GM11168 (cell line): ENCODE data around the gene RNF31.

Experiments used
- in situ Hi-C: fragments of 300-500 bp; cut with MboI; formaldehyde crosslinking; loops from one replicate; pipeline ENCODE4 v1.12.0; 2022; ENCODE audit warnings: low sequenced_read_pairs; ENCODE audit not compliant: unreplicated experiment

RNF31 gene

DNA sequence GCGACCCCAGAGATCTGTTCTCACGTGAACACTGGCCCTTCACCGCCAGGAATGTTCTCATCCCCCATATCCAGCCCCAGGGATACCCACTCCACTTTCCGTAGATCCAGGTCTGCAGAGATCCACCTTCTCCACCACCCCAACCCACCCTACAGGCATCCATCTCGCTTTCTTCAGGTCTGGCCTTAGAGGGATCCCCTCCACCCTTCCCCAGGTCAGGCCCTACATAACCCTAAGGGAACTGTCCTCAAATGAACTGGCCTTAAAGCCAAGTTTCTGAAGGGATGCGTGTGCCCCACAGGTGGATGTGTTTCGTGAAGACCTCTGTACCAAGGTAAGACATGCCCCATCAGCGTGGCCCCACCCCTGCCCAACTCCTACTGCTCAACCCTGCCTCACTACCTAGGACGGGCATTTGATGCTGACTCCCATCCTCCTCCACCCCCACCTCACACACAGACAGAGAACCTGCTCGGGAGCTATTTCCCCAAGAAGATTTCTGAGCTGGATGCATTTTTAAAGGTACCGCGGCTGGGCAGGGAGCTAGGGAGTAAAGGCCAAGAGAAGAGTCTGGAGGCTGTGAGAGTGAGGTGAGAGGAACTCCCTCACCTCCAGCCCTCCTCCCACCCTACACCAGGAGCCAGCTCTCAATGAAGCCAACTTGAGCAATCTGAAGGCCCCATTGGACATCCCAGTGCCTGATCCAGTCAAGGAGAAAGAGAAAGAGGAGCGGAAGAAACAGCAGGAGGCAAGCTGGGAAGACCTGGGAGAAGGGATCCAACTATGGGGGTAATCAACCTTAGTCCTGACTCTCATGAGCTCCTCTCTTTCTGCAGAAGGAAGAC, 10.4 kb upstream of the RNF31 start:
- in situ Hi-C loops = no loop called here

DNA sequence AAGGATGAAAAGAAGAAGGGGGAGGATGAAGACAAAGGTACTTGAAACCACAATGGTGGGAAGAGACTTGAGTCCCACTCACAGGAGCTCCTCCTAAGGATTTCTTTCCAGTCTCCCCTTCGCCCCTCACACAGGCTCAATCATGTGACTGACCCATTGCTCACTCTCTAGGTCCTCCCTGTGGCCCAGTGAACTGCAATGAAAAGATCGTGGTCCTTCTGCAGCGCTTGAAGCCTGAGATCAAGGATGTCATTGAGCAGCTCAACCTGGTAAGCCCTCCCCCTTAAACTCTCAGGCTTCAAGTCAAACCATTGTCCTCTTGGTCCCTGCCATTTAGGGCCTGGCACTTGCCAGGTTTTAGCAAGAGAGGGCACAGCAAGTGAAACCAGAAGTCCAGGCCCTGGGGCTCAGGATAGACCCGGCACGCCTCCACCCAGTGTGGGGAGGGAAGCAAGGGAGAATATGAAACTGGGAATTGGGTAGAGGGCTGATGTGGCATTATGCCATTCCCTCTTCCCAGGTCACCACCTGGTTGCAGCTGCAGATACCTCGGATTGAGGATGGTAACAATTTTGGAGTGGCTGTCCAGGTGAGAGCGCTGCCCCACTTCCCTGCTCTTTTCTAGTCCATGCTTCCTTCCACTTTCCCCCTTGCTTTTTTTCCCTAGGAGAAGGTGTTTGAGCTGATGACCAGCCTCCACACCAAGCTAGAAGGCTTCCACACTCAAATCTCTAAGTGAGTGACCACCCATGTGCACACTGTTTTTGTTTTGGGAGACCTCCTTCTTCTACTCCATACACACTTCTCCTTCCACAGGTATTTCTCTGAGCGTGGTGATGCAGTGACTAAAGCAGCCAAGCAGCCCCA, 9.5 kb upstream of the RNF31 start:
- in situ Hi-C loops = no loop called here

- in situ Hi-C loops = no loop called here
Measured at GRCh38 chr14:24138396-24139271, 8.7 kb upstream of the RNF31 start.

GRCh38 chr14:24139272-24139934, 7.9 kb upstream of the RNF31 start:
- in situ Hi-C loops = no loop called here

DNA sequence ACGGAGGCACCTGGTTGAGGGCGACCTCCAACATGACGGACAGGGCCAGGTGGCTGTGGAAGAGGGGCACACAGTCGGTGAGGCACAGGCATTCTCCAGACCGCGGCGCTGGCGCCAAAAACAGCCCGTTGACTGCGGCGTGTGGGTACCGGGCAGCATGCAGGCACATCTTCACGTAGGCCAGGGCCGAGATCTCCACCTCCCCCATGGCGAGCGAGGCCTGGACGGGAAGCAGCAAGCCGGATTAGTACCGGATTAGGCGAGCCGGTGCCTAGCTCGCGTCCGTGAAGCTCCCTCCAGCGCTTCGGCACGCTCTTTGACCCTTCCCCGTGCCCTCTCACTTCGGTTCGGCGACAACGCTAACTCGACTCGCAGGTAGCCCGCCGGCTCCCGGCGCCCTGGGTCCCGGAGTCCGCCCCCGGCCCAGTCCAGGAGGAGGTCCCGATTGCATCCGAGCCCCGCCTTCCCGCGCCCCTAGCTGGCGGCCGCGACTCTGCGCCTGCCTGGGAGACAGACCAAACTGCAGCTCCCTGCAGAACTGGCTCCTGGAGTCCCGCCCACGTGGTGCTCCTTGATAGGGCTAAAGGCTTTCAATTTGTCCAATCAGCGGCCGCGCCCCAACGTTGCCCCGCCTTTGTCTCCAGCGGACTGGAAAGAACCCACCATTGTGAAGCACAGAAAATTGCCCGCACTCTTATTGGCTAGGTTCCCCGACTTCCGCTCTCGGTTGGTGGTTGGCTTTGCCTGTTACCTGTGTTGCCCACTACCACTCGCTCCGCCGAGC, 6.0 kb upstream of the RNF31 start, which contains the start of gene EMC9:
Gene EMC9, minus strand, starts transcription at position 495 of the 784 bp plus-strand sequence. Its CDS starts 287 bp downstream, at position 208.
- in situ Hi-C loops = no loop called here

DNA sequence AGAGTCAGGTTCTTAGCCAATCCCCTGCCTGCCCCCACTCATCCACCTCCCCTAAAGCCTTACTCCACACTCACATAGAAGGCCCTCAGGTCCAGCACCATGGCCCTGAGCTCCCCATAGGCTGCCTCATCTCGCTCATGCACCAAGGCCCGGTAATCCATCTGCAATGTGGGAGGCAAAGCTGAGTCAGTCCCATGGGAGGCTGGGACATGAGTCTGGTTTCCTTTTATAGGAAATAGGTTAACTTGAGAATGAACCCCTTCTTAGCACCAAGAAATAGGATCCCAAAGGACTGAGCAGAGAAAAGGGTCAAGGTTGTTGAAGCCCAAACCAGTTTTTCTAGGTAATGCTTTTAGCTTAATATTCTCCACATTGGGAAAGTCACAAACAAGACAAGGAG, 3.8 kb upstream of the RNF31 start:
- in situ Hi-C loops = no loop called here

- in situ Hi-C loops = no loop called here
Measured at GRCh38 chr14:24144451-24144850, 2.8 kb upstream of the RNF31 start.

- in situ Hi-C loops = no loop called here
Measured at GRCh38 chr14:24145219-24145618, 2.1 kb upstream of the RNF31 start.

GRCh38 chr14:24145690-24146452, 1.4 kb upstream of the RNF31 start:
- in situ Hi-C loops = no loop called here

GRCh38 chr14:24146453-24146977, 783 bp upstream of the RNF31 start, which contains the start of gene PSME2:
PSME2 (minus strand) TSS chr14:24146610; CDS start chr14:24146581, 29 bp downstream.
- in situ Hi-C loops = no loop called here

DNA sequence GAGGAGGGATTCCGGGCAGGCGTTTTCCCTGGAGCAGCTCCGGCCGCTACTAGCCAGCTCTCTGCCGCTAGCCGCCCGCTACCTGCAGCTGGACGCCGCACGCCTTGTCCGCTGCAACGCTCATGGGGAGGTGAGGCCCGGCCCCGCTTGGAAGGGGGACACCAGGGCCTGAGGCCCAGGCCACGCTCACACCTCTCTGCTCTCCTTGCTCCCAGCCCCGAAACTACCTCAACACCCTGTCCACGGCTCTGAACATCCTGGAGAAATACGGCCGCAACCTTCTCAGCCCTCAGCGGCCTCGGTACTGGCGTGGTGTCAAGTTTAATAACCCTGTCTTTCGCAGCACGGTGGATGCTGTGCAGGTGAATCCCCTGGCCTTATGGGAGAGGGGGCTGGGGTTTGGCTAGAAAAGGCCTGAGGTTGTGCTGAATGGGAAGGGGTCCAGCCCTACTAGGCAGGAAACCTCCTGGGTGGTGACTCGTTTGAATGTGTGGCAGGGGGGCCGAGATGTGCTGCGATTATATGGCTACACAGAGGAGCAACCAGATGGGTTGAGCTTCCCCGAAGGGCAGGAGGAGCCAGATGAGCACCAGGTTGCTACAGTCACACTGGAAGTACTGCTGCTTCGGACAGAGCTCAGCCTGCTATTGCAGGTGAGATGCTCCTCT, 597 bp downstream of the RNF31 start:
- in situ Hi-C loops = no loop called here

GRCh38 chr14:24149302-24149969, 2.1 kb downstream of the RNF31 start:
- in situ Hi-C loops = no loop called here

DNA sequence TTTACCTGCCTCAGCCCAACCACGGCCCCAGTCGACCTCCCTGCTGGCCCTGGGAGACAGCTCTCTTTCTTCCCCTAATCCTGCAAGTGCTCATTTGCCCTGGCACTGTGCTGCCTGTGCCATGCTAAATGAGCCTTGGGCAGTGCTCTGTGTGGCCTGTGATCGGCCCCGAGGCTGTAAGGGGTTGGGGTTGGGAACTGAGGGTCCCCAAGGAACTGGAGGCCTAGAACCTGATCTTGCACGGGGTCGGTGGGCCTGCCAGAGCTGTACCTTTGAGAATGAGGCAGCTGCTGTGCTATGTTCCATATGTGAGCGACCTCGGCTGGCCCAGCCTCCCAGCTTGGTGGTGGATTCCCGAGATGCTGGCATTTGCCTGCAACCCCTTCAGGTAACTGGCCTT, 2.8 kb downstream of the RNF31 start:
- in situ Hi-C loops = no loop called here

GRCh38 chr14:24150567-24150966, 3.3 kb downstream of the RNF31 start:
- in situ Hi-C loops = no loop called here

GRCh38 chr14:24150993-24151392, 3.7 kb downstream of the RNF31 start:
- in situ Hi-C loops = no loop called here

- in situ Hi-C loops = no loop called here
Measured at GRCh38 chr14:24151404-24152080, 4.2 kb downstream of the RNF31 start.
